Activated CD8-positive, alpha-beta T cell treated with anti-CD3 and anti-CD28 coated beads for 36 hours (primary cell): Measurements from ENCODE around the gene STIP1. TPM values are rescaled to one million over a fixed set of nuclear protein-coding genes. Genes with fewer than 3 reads are reported as not detected.
A peak's percentile ranks its signal among the peaks of the same experiment; 100 is the strongest.

Experiments used
- ATAC-seq: fragments of 200-7000 bp; cut with Tn5 transposase; one replicate; pipeline ENCODE4 v1.10.0; 2021; ENCODE audit warnings: mild to moderate bottlenecking, moderate library complexity
- CTCF ChIA-PET: fragments of 350-600 bp; sonication (Branson Sonifier 250); formaldehyde crosslinking; loops from one replicate; lab custom pipeline; 2021; ENCODE audit warnings: antibody characterized with exemption; lab: Charles Lee
- POLR2A ChIA-PET: fragments of 350-600 bp; sonication (Branson Sonifier 250); formaldehyde crosslinking; loops from one replicate; lab custom pipeline; 2021; ENCODE audit warnings: antibody characterized with exemption; lab: Charles Lee
- DNase-seq: peaks from one replicate; pipeline ENCODE4 v3.0.0-alpha.2; 2020
- H3K27ac Mint-ChIP-seq: one replicate; pipeline ENCODE4 v1.8.0; 2021; ENCODE audit warnings: mild to moderate bottlenecking, mixed read lengths
- H3K27me3 Mint-ChIP-seq: one replicate; pipeline ENCODE4 v1.8.0; 2021; ENCODE audit warnings: mixed read lengths
- H3K36me3 Mint-ChIP-seq: one replicate; pipeline ENCODE4 v1.8.0; 2021; ENCODE audit warnings: low read depth, mixed read lengths
- H3K4me1 Mint-ChIP-seq: one replicate; pipeline ENCODE4 v1.8.0; 2021; ENCODE audit warnings: low read depth, mixed read lengths
- H3K4me3 Mint-ChIP-seq: one replicate; pipeline ENCODE4 v1.8.0; 2021; ENCODE audit warnings: mild to moderate bottlenecking, moderate library complexity, mixed read lengths
- H3K9me3 Mint-ChIP-seq: one replicate; pipeline ENCODE4 v1.8.0; 2021; ENCODE audit warnings: mixed read lengths
- CTCF ChIP-seq: fragments of 200-600 bp; IDR thresholded peaks from one replicate; pipeline ENCODE4 v1.8.0; 2022; ENCODE audit warnings: antibody characterized with exemption, mild to moderate bottlenecking
- intact Hi-C: fragments of 100-400 bp; cut with micrococcal nuclease; formaldehyde crosslinking; loops from one replicate; pipeline ENCODE4 v1.10.0; 2022
- total RNA-seq, 2 experiments: library from RNA; stranded (reverse); gene quantifications; one replicate each; pipeline ENCODE4 v1.2.3, GENCODE V29; 2021

Gene STIP1
- total RNA-seq, 2 experiments from 2014 or later: 396 to 416 TPM

GRCh38 chr11:64237484-64237951 is 51.5 kb downstream of the STIP1 start:
- H3K27ac Mint-ChIP-seq: peak overlapping the region; percentile 57
- no peak for DNase-seq
- peaks cover 33% of the 10 kb centered on the region for H3K4me1 Mint-ChIP-seq
- intact Hi-C loops: no loop called here
- no peaks in the 10 kb centered on the region for H3K27me3 Mint-ChIP-seq
- no peak for TF ChIP-seq CTCF
- peak overlapping the region; percentile 15 for H3K4me3 Mint-ChIP-seq
- ATAC-seq: no peak
- H3K36me3 Mint-ChIP-seq: peaks cover 31% of the 10 kb centered on the region
- no peaks in the 10 kb centered on the region for H3K9me3 Mint-ChIP-seq
- CTCF ChIA-PET: interaction anchor here (0.6 to 2.2 kb wide), 3 partner anchors 11 to 67 kb away, joined by 3 to 10 read pairs (median 3); partner anchors contain the start of genes NUDT22, PLCB3 and TRPT1
- POLR2A ChIA-PET: interaction anchor here (1.1 to 3.0 kb wide), 4 partner anchors 8 to 14 kb away, joined by 3 to 16 read pairs (median 8); partner anchors contain the start of gene PPP1R14B

DNA sequence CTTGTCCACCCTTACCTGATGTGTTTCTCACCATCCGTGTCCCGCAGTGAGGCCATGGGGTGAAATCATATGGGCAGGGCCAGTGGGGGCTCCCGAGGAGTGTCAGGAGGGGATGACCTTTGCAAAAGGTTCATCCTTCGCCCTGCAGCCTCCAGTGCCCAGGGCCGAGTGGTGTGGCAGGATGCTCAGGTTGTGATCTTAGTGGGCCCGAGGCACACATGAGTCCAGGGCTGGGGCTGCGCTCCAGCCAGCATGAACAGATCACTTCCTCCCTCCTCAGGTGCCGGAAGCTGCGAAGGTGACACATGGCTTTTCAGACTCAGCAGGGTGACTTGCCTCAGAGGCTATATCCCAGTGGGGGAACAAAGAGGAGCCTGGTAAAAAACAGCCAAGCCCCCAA is 52.1 kb downstream of the STIP1 start:
- Mint-ChIP-seq H3K27me3 (no peaks in the 10 kb centered on the region), H3K4me3 (no peak overlapping the region), H3K9me3 (no peaks in the 10 kb centered on the region), H3K4me1 (peaks cover 38% of the 10 kb centered on the region), H3K27ac (peak overlapping the region; percentile 98), H3K36me3 (peaks cover 35% of the 10 kb centered on the region)
- intact Hi-C loops: no loop called here
- no peak for TF ChIP-seq CTCF
- ChIA-PET CTCF (interaction anchor here (0.6 to 2.2 kb wide), 4 partner anchors 11 to 66 kb away, joined by 3 to 10 read pairs (median 4); partner anchors contain the start of genes FERMT3, NUDT22 and TRPT1), POLR2A (interaction anchor here (0.9 to 2.7 kb wide), 11 partner anchors 9 to 80 kb away, joined by 3 to 12 read pairs (median 3); partner anchors contain the start of genes FERMT3, PLCB3, PRDX5 and TRMT112)
- DNase-seq (no peak), ATAC-seq (no peak)

DNA sequence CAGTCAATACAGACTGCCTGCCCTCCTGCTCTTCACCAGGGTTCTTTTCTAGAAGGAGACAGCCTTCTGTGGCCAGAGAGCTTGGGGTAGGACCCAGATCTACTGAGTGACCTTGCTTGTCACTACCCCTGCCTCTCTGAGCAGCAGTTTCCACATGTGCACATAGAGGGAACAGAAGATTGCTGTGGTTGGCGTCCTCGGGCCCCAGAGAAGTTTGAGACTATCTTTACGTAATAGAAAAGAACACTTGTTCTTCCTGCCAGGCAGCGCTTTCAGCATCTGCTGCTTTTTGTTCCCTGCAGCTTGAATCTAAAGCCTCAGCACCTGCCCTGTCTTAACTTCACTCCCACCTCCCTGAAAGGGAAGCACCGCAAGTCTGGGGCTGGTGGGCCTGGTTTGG is 53.0 kb downstream of the STIP1 start:
- H3K4me3 Mint-ChIP-seq: no peak overlapping the region
- ATAC-seq (no peak), DNase-seq (no peak)
- H3K36me3 Mint-ChIP-seq: peaks cover 44% of the 10 kb centered on the region
- peaks cover 46% of the 10 kb centered on the region for H3K4me1 Mint-ChIP-seq
- TF ChIP-seq CTCF: no peak
- intact Hi-C loops: no loop called here
- ChIA-PET CTCF (interaction anchor here (1.1 to 2.2 kb wide), 3 partner anchors 12 to 35 kb away, joined by 4 to 10 read pairs (median 5); partner anchors contain the start of genes FERMT3, NUDT22 and TRPT1), POLR2A (interaction anchor here (0.9 to 2.7 kb wide), 10 partner anchors 8 to 79 kb away, joined by 3 to 12 read pairs (median 4); partner anchors contain the start of genes FERMT3, PLCB3, PRDX5 and TRMT112)
- H3K9me3 Mint-ChIP-seq: no peaks in the 10 kb centered on the region
- no peaks in the 10 kb centered on the region for H3K27me3 Mint-ChIP-seq
- H3K27ac Mint-ChIP-seq: peak overlapping the region; percentile 98

DNA sequence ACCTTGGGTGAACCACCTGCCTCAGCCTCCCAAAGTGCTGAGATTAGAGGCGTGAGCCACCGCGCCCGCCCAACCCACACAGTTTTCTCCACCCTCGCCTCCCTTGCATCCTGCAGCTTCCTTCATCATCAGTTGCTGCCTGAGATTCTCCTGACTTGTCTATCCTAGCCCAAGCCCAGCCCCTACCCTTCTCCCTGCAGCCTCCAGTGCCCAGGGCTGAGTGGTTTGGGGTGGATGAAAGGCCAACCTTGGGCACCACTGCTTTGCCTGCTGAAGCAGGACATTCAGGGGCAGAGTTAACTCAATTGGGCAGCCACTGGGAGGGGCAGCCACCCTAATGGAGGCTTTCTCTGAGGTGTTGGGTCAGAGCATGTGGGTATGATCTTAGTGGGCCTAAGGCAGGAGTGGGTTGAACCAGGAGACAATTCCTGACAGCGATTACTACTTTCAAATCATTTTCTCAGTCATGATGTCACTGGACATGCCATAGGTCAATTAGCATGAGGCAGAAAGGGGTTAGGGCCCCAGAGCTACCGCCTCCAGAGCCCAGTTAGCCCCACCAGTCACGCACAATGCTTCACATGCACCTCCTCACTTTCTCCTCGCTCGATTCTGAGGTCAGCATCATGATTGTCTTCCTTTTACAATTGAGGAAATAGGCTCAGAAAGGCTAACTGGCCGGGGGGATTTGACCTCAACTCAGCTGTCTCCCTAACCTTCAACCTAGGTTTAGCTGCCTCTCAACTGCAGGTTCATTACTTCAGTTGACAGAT is 53.9 kb downstream of the STIP1 start:
- ChIA-PET CTCF (interaction anchor here (2.2 kb wide), 1 partner anchor 13 kb away, joined by 10 read pairs; the partner anchor contains the start of genes NUDT22 and TRPT1), POLR2A (interaction anchor here (0.7 to 2.1 kb wide), 10 partner anchors 8 to 77 kb away, joined by 3 to 5 read pairs (median 3); partner anchors contain the start of genes ESRRA, FERMT3 and TRMT112)
- Mint-ChIP-seq H3K9me3 (no peaks in the 10 kb centered on the region), H3K4me3 (peak overlapping the region; percentile 93), H3K27me3 (no peaks in the 10 kb centered on the region), H3K27ac (peak overlapping the region; percentile 98), H3K4me1 (peaks cover 50% of the 10 kb centered on the region), H3K36me3 (peaks cover 47% of the 10 kb centered on the region)
- intact Hi-C loops: loop anchor here (10.0 kb wide), 1 partner anchor 65 kb away; the partner anchor contains the start of genes CATSPERZ and ESRRA
- no peak for TF ChIP-seq CTCF
- peak; percentile 63 for DNase-seq
- ATAC-seq: no peak
